HG02884 (cell line): ENCODE results near the gene CAPN12.

Source experiments
- ATAC-seq: cut with Tn5 transposase; IDR thresholded peaks from one replicate; pipeline ENCODE4 v1.9.1; 2021; ENCODE audit warnings: mild to moderate bottlenecking, moderate library complexity; ENCODE audit not compliant: unreplicated experiment

Gene CAPN12

DNA sequence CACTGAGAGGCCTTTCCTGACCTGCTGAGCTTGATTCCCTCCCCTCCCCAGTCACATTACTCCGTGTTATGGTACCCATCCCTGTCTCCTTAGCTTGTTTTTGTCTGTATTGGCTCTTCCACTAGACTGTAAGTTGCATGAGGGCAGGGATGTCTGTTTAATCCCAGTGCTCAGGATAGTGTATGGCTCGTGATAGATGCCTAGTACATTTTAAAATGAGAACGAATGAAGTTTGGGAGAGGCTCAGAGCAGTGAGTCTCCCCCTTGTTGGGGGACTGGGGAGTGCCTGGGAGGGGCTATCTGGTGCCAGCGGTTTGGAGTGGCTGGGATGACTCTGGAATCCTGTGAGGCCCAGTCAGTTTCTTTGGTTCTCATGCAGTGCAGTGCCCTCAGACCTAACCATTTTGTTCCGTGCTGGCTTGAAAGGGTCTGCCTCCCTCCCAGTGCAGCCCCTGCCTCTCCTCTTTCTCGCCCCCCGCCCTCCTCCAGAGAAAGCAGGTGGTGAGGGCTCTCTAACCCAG, 61.3 kb downstream of the CAPN12 start:
- ATAC-seq, result no peak

DNA sequence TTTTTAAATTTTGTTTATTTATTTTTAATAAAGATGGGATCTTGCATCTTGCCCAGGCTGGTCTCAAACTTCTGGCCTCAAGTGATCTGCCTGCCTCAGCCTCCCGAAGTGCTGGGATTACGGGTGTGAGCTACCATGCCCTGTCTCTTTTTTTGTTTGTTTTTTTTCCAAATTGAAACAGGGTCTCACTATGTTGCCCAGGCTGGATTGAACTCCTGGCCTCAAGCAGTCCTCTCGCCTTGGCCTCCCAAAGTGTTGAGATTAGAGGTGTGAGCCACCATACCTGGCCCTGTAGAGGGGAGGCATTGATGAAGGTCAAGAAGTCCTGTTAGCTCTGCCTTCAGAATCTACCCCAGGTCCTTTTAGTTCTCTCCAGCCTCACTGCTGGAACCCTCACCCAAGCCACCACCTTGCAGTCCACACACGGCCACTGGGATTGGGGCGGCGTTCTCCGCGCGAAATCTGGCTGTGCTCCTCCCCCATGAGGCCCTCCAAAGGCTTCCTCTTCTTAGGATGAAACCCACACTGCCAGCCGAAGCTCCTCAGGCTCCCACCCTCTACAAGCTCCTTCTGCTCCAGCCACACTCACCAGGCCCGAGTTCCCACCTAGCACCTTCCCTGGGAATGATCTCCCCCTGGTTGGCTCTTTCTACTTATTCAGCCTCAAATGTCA, 61.9 kb downstream of the CAPN12 start:
- ATAC-seq, result no peak
